ENCODE measurements around the gene PAX7.

- no peak for TF ChIP-seq CTCF (IDR thresholded peaks at IDR 0.05; ENCODE audit: borderline replicate concordance, extremely low read depth, low read length, poor library complexity, severe bottlenecking)
- no peak for TF ChIP-seq EZH2 (IDR thresholded peaks at IDR 0.05; ENCODE audit: borderline replicate concordance, low read depth, low read length, severe bottlenecking)
Observed at GRCh38 chr1:18723206-18723605, 92.6 kb downstream of the PAX7 start.
